Astrocyte of the cerebellum (primary cell): Measurements from ENCODE around the gene STIP1.

Source experiments
- DNase-seq: peaks from one replicate; pipeline ENCODE4 v3.0.0-alpha.2; 2011; ENCODE audit warnings: low read depth
- H3K4me3 ChIP-seq: 2 replicates; pipeline ENCODE4 v1.5.1; 2011; ENCODE audit warnings: mild to moderate bottlenecking, low read depth, low read length, moderate library complexity
- CTCF ChIP-seq: IDR thresholded peaks from 2 replicates; pipeline ENCODE4 v1.5.1; 2012; ENCODE audit warnings: low read length, low read depth, moderate library complexity, mild to moderate bottlenecking; ENCODE audit errors: missing control alignments
- in situ Hi-C: cut with HindIII; loops from 2 replicates; pipeline ENCODE4 v1.10.0; 2017; ENCODE audit warnings: low sequenced_read_pairs

Gene STIP1

GRCh38 chr11:64165842-64166635 lies 19.9 kb upstream of the STIP1 start, which contains the start of gene MACROD1:
Gene MACROD1, minus strand, starts transcription at chr11:64166113. Its CDS starts 119 bp downstream, at chr11:64165994.
- H3K4me3 ChIP-seq, result peak within 1 kb of the TSS; percentile 68
- no peak for DNase-seq
- no peak for TF ChIP-seq CTCF
- in situ Hi-C loops, result no loop called here

DNA sequence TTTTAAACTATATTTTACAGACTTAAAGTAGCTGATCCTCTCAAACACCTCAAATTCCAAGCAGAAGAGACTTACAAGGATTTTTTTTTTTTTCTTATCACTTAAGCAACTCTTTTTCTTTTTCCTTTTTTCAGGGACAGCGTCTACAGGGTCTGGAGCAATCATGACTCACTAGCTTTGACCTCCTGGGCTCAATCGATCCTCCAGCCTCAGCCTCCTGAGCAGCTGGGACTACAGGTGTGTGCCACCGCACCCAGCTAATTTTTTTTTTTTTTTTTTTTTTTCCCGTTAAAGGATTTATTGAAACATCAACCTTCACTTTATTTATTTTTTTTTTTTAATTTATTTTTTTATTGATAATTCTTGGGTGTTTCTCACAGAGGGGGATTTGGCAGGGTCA lies 15.6 kb upstream of the STIP1 start:
- no peak for TF ChIP-seq CTCF
- in situ Hi-C loops, result no loop called here
- no peak for DNase-seq
- no peak overlapping the region for H3K4me3 ChIP-seq

GRCh38 chr11:64173616-64174355 lies 12.2 kb upstream of the STIP1 start:
- in situ Hi-C loops, result no loop called here
- H3K4me3 ChIP-seq, result no peak overlapping the region
- no peak for TF ChIP-seq CTCF
- DNase-seq, result no peak

GRCh38 chr11:64176751-64177150 lies 9.2 kb upstream of the STIP1 start:
- DNase-seq, result no peak
- no peak for TF ChIP-seq CTCF
- in situ Hi-C loops, result no loop called here
- no peak overlapping the region for H3K4me3 ChIP-seq

- no peak for DNase-seq
- in situ Hi-C loops, result no loop called here
- no peak for TF ChIP-seq CTCF
- no peak overlapping the region for H3K4me3 ChIP-seq
Measured at GRCh38 chr11:64178203-64178602, 7.8 kb upstream of the STIP1 start.

GRCh38 chr11:64178951-64179639 lies 6.9 kb upstream of the STIP1 start:
- in situ Hi-C loops, result no loop called here
- TF ChIP-seq CTCF, result no peak
- DNase-seq, result no peak

More at GRCh38 chr11:64178951-64179639, 6.9 kb upstream of the STIP1 start:
- no peak overlapping the region for H3K4me3 ChIP-seq
